ENCODE data around the gene GRIP1. TPM values are rescaled to one million over a fixed set of nuclear protein-coding genes. Genes with fewer than 3 reads are reported as not detected.

The GRIP1 gene
- total RNA-seq, 1 experiment from 2014 or later, result 0.23 TPM

DNA sequence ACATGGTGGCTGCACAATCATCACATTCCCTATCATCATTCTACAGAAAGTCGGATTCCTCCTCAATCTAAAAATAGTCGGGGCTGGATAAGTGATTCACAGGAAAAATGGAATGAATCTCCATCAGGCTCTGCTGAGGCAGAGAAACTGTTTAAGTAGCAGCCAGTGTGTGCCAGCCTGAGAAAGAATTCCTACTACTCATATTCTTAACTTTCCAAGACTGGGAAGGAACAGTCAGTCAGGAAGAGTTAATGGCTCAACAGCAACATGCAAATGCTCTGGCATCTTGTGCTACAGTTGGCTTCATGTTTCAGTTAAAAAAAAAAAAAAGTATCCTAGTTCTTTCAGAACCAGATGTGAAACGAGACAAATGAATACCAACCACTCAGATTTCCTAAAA, 187.0 kb downstream of the GRIP1 start:
- no peaks in the 10 kb centered on the region for H3K36me3 Mint-ChIP-seq (ENCODE audit: insufficient read depth, unreplicated experiment)
- H3K4me1 ChIP-seq, result no peaks in the 10 kb centered on the region
- intact Hi-C loops (cut with micrococcal nuclease; ENCODE audit: unreplicated experiment), result no loop called here
- no peak overlapping the region for H3K4me3 Mint-ChIP-seq (ENCODE audit: unreplicated experiment)
- H3K27me3 Mint-ChIP-seq (ENCODE audit: insufficient read depth, unreplicated experiment), result peaks cover 30% of the 10 kb centered on the region
- H3K4me3 ChIP-seq (ENCODE audit: low read depth, low read length), result no peak overlapping the region
- TF ChIP-seq CTCF (IDR thresholded peaks at IDR 0.05; ENCODE audit: insufficient read depth in 1 of 2, low read depth in 1 of 2, low read length in 1 of 2, severe bottlenecking in 1 of 2, unreplicated experiment in 1 of 2), result no peak
- no peaks in the 10 kb centered on the region for H3K36me3 ChIP-seq (ENCODE audit: control insufficient read depth, insufficient read depth, low read length)
- no TSS peak for BruUV-seq (replicated peaks)
- H3K9me3 Mint-ChIP-seq (ENCODE audit: unreplicated experiment), result no peaks in the 10 kb centered on the region
- H3K27me3 ChIP-seq (replicated peaks; ENCODE audit: control insufficient read depth, insufficient read depth, low read length), result no peaks in the 10 kb centered on the region
- no peak overlapping the region for H3K27ac Mint-ChIP-seq (ENCODE audit: unreplicated experiment)
- POLR2A ChIA-PET, result no interaction called here
- no peaks in the 10 kb centered on the region for H3K9me3 ChIP-seq
- no peaks in the 10 kb centered on the region for H3K4me1 Mint-ChIP-seq (ENCODE audit: low read depth, unreplicated experiment)
- CTCF ChIA-PET, result no interaction called here
- no peak for DNase-seq

DNA sequence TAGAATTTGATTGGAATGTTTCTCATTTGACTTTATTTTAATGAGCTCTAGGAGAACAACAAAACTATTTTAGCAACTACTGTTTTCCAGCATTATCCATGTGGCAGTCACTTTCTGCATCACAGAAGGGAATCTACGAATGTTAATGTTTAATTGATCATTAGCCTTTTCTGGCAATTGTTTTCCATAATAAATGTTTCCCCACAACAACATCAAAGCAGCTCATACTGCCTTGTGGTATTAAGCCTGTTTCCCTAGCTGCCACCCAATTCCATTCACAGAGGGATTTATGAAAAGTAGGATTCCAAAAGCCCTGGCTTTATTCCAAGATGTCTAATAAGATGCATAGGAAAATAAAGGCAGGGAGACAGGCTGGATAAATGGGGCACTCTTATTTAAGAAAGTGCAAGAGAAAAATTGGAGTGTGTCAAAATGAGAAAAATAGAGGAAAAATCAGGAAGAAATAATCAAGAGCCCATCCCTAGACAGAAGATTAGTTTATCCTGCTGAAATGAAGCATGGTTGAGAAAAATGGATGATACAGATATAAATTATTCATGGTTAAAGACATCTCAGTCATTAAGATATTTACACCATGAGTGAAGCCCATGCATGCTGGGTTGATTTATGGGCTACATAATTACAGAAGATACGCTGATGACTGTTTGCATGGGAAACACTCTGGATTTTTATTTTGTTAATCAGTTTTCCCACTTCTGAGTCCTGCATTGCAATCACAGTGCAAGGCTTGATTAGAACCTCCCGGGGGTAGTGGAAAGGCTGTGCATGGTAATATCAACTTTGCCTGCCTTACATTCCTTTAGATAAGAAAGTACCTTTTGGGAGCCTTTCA, 196.3 kb downstream of the GRIP1 start:
- no TSS peak for BruUV-seq (replicated peaks)
- POLR2A ChIA-PET, result no interaction called here
- CTCF ChIA-PET, result interaction anchor here (0.6 kb wide), 1 partner anchor 36 kb away, joined by 3 read pairs; no protein-coding TSS in a partner anchor

GRCh38 chr12:66467932-66468331, 210.9 kb downstream of the GRIP1 start:
- H3K36me3 ChIP-seq (ENCODE audit: control insufficient read depth, insufficient read depth, low read length), result no peaks in the 10 kb centered on the region
- intact Hi-C loops (cut with micrococcal nuclease; ENCODE audit: unreplicated experiment), result no loop called here
- Mint-ChIP-seq H3K36me3 (ENCODE audit: insufficient read depth, unreplicated experiment) (no peaks in the 10 kb centered on the region), H3K9me3 (ENCODE audit: unreplicated experiment) (no peaks in the 10 kb centered on the region), H3K27me3 (ENCODE audit: insufficient read depth, unreplicated experiment) (peaks cover 21% of the 10 kb centered on the region), H3K27ac (ENCODE audit: unreplicated experiment) (no peak overlapping the region), H3K4me3 (ENCODE audit: unreplicated experiment) (no peak overlapping the region), H3K4me1 (ENCODE audit: low read depth, unreplicated experiment) (no peaks in the 10 kb centered on the region)
- no TSS peak for BruUV-seq (replicated peaks)
- POLR2A ChIA-PET, result no interaction called here
- no peak for DNase-seq
- no peak for TF ChIP-seq CTCF (IDR thresholded peaks at IDR 0.05; ENCODE audit: insufficient read depth in 1 of 2, low read depth in 1 of 2, low read length in 1 of 2, severe bottlenecking in 1 of 2, unreplicated experiment in 1 of 2)
- H3K4me3 ChIP-seq (ENCODE audit: low read depth, low read length), result no peak overlapping the region
- no peaks in the 10 kb centered on the region for H3K27me3 ChIP-seq (replicated peaks; ENCODE audit: control insufficient read depth, insufficient read depth, low read length)
- H3K4me1 ChIP-seq, result no peaks in the 10 kb centered on the region
- H3K9me3 ChIP-seq, result no peaks in the 10 kb centered on the region; the same call in 1 of the 2 replicates
- CTCF ChIA-PET, result no interaction called here

More for the DNA sequence above, 196.3 kb downstream of the GRIP1 start:
- H3K4me1 ChIP-seq, result no peaks in the 10 kb centered on the region
- no peak overlapping the region for H3K4me3 Mint-ChIP-seq (ENCODE audit: unreplicated experiment)
- no peak for DNase-seq
- no peaks in the 10 kb centered on the region for H3K9me3 ChIP-seq
- H3K27me3 ChIP-seq (replicated peaks; ENCODE audit: control insufficient read depth, insufficient read depth, low read length), result no peaks in the 10 kb centered on the region
- H3K9me3 Mint-ChIP-seq (ENCODE audit: unreplicated experiment), result peaks cover 12% of the 10 kb centered on the region
- no peaks in the 10 kb centered on the region for H3K36me3 Mint-ChIP-seq (ENCODE audit: insufficient read depth, unreplicated experiment)
- TF ChIP-seq CTCF (IDR thresholded peaks at IDR 0.05; ENCODE audit: insufficient read depth in 1 of 2, low read depth in 1 of 2, low read length in 1 of 2, severe bottlenecking in 1 of 2, unreplicated experiment in 1 of 2), result no peak
- no peaks in the 10 kb centered on the region for H3K36me3 ChIP-seq (ENCODE audit: control insufficient read depth, insufficient read depth, low read length)
- H3K4me1 Mint-ChIP-seq (ENCODE audit: low read depth, unreplicated experiment), result no peaks in the 10 kb centered on the region
- H3K27ac Mint-ChIP-seq (ENCODE audit: unreplicated experiment), result no peak overlapping the region
- intact Hi-C loops (cut with micrococcal nuclease; ENCODE audit: unreplicated experiment), result no loop called here
- no peak overlapping the region for H3K4me3 ChIP-seq (ENCODE audit: low read depth, low read length)
- H3K27me3 Mint-ChIP-seq (ENCODE audit: insufficient read depth, unreplicated experiment), result peaks cover 5% of the 10 kb centered on the region
